Panc1 (cell line): ENCODE measurements around the gene PIK3R5. TPM values are rescaled to one million over a fixed set of nuclear protein-coding genes. Genes with fewer than 3 reads are reported as not detected.

Experiments
- ATAC-seq: fragments of 200-7000 bp; cut with Tn5 transposase; 2 replicates; pipeline ENCODE4 v1.9.1; 2020; ENCODE audit warnings: mild to moderate bottlenecking, moderate library complexity
- BruUV-seq: library from RNA; stranded (reverse); fragments of 400-500 nt; replicated peaks from 2 replicates; lab custom pipeline; 2021; lab: Mats Ljungman, UMichigan
- CTCF ChIA-PET: fragments of 300-600 bp; sonication (Branson Sonifier 250); formaldehyde crosslinking; loops from one replicate; lab custom pipeline; 2022; ENCODE audit warnings: antibody characterized with exemption; lab: Charles Lee
- POLR2A ChIA-PET: fragments of 300-600 bp; sonication (Branson Sonifier 250); formaldehyde crosslinking; loops from one replicate; lab custom pipeline; 2022; ENCODE audit warnings: antibody characterized with exemption; lab: Charles Lee
- DNase-seq: peaks from one replicate; pipeline ENCODE4 v3.0.0-alpha.2; 2010; ENCODE audit warnings: low read depth, low spot score
- H3K27ac ChIP-seq: 2 replicates; pipeline ENCODE4 v1.5.1; 2011; ENCODE audit warnings: mild to moderate bottlenecking, low read length, inconsistent platforms
- H3K27me3 ChIP-seq: fragments of 200-500 bp; sonication (Bioruptor generic); 2 replicates; pipeline ENCODE4 v1.6.0; 2014; ENCODE audit warnings: low read length, inconsistent platforms; ENCODE audit not compliant: control insufficient read depth, insufficient read depth
- H3K36me3 ChIP-seq: fragments of 200-500 bp; sonication (Bioruptor generic); 2 replicates; pipeline ENCODE4 v1.5.1; 2014; ENCODE audit warnings: inconsistent platforms, mild to moderate bottlenecking, low read length, moderate library complexity; ENCODE audit not compliant: control insufficient read depth, insufficient read depth
- H3K4me1 ChIP-seq: 2 replicates; pipeline ENCODE4 v1.5.1; 2011; ENCODE audit warnings: inconsistent platforms, mild to moderate bottlenecking, low read length, moderate library complexity; ENCODE audit not compliant: control insufficient read depth, insufficient read depth
- H3K4me3 ChIP-seq, 2 experiments: 2 replicates each; pipeline ENCODE4 v1.5.1; 2011 to 2012; ENCODE audit warnings: low read depth in 2 of 2, low read length in 2 of 2, mild to moderate bottlenecking in 2 of 2, inconsistent platforms in 1 of 2, moderate library complexity in 1 of 2
- H3K9me3 ChIP-seq: fragments of 200-500 bp; sonication (Bioruptor generic); 2 replicates; pipeline ENCODE4 v1.5.1; 2014; ENCODE audit warnings: low read depth, mild to moderate bottlenecking, inconsistent platforms, low read length, moderate library complexity; ENCODE audit not compliant: control insufficient read depth, insufficient read depth
- POLR2AphosphoS5 ChIP-seq: IDR thresholded peaks from 2 replicates; pipeline ENCODE4 v1.6.1; 2012; ENCODE audit warnings: mild to moderate bottlenecking, low read depth, low read length, moderate library complexity
- SIN3A ChIP-seq: IDR thresholded peaks from 2 replicates; pipeline ENCODE4 v1.6.1; 2012; ENCODE audit warnings: low read depth, mild to moderate bottlenecking, low read length, moderate library complexity, borderline replicate concordance; ENCODE audit not compliant: insufficient read depth
- TCF7L2 ChIP-seq: IDR thresholded peaks from 2 replicates; pipeline ENCODE4 v1.6.1; 2011; ENCODE audit warnings: mild to moderate bottlenecking, low read depth, low read length, inconsistent platforms
- in situ Hi-C: cut with HindIII; loops from 2 replicates; pipeline ENCODE4 v1.10.0; 2016; ENCODE audit warnings: low sequenced_read_pairs, low pct_unique_long_range_greater_than_20kb
- intact Hi-C: fragments of 100-400 bp; cut with micrococcal nuclease; formaldehyde crosslinking; loops from one replicate; pipeline ENCODE4 v1.10.0; 2022; ENCODE audit not compliant: unreplicated experiment
- total RNA-seq: library from RNA; stranded (reverse); gene quantifications from one replicate; pipeline ENCODE4 v1.2.1, GENCODE V29; 2021; ENCODE audit not compliant: unreplicated experiment
- TF ChIP-seq, protein P1 (sequence below): fragments of 450-650 bp; IDR thresholded peaks from 2 replicates; pipeline ENCODE4 v1.5.1; 2017; ENCODE audit warnings: mild to moderate bottlenecking
- TF ChIP-seq, protein P2 (sequence below), 2 experiments: IDR thresholded peaks; 2 replicates each; pipeline ENCODE4 v1.6.1; 2011 to 2012; ENCODE audit warnings: low read depth in 2 of 2, control low read depth in 1 of 2, low read length in 1 of 2, mild to moderate bottlenecking in 1 of 2, moderate library complexity in 1 of 2; ENCODE audit not compliant: insufficient read depth in 1 of 2

The PIK3R5 gene
- total RNA-seq, 1 experiment from 2014 or later: 0.15 TPM

DNA sequence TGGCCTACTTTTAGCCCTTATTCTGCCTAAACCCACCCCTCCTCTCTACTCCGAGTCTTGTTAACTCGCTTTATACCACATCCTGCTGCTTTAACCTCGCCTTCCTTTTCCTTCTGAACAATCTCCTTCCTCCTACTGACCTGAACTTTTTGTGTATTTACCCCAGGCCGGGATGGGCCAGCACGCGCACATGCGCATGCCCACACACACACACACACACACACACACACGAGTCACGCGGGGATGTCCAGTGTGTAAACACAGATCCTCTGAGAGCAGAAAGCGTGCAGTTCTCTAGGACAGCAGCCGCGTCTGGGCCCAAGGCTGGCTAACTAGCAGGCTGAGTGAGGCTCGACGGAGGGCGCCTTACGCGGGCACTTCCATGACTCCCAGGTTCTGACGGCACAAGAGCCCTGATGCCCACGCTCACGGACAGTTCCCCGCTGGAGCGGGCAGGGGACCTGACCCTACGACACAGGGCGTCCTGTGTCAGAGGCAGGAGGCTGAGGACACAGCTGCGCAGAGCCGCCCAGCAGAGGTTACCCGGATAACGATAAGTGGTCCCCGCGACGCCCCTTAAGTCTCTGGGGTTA is 610 bp downstream of the PIK3R5 start:
- H3K4me3 ChIP-seq: no peak overlapping the region
- TF ChIP-seq SIN3A (no peak), POLR2AphosphoS5 (no peak), TCF7L2 (no peak)
- no TSS peak for BruUV-seq
- DNase-seq (no peak), ATAC-seq (no peak)
- H3K4me1 ChIP-seq: no peaks in the 10 kb centered on the region
- H3K9me3 ChIP-seq: no peaks in the 10 kb centered on the region
- in situ Hi-C loops (no loop called here), intact Hi-C loops (no loop called here)
- POLR2A ChIA-PET: no interaction called here
- no peaks in the 10 kb centered on the region; the same call in 1 of the 2 replicates for H3K27me3 ChIP-seq
- CTCF ChIA-PET: no interaction called here
- no peak overlapping the region for H3K27ac ChIP-seq
- H3K36me3 ChIP-seq: no peaks in the 10 kb centered on the region

GRCh38 chr17:8963647-8964258 is 1.8 kb downstream of the PIK3R5 start:
- Histone ChIP-seq H3K4me1 (no peaks in the 10 kb centered on the region), H3K27ac (no peak overlapping the region), H3K4me3 (no peak overlapping the region), H3K9me3 (no peaks in the 10 kb centered on the region), H3K27me3 (no peaks in the 10 kb centered on the region; the same call in 1 of the 2 replicates), H3K36me3 (no peaks in the 10 kb centered on the region)
- intact Hi-C loops (no loop called here), in situ Hi-C loops (no loop called here)
- no peak for DNase-seq
- ChIA-PET CTCF (interaction anchor here (0.7 kb wide), 1 partner anchor 1608 kb away, joined by 3 read pairs; no protein-coding TSS in a partner anchor), POLR2A (no interaction called here)
- no peak for TF ChIP-seq TCF7L2
- TF ChIP-seq, protein P1, sequence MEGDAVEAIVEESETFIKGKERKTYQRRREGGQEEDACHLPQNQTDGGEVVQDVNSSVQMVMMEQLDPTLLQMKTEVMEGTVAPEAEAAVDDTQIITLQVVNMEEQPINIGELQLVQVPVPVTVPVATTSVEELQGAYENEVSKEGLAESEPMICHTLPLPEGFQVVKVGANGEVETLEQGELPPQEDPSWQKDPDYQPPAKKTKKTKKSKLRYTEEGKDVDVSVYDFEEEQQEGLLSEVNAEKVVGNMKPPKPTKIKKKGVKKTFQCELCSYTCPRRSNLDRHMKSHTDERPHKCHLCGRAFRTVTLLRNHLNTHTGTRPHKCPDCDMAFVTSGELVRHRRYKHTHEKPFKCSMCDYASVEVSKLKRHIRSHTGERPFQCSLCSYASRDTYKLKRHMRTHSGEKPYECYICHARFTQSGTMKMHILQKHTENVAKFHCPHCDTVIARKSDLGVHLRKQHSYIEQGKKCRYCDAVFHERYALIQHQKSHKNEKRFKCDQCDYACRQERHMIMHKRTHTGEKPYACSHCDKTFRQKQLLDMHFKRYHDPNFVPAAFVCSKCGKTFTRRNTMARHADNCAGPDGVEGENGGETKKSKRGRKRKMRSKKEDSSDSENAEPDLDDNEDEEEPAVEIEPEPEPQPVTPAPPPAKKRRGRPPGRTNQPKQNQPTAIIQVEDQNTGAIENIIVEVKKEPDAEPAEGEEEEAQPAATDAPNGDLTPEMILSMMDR: no peak
- TF ChIP-seq SIN3A: no peak
- no peak for TF ChIP-seq POLR2AphosphoS5
- TF ChIP-seq, protein P2, sequence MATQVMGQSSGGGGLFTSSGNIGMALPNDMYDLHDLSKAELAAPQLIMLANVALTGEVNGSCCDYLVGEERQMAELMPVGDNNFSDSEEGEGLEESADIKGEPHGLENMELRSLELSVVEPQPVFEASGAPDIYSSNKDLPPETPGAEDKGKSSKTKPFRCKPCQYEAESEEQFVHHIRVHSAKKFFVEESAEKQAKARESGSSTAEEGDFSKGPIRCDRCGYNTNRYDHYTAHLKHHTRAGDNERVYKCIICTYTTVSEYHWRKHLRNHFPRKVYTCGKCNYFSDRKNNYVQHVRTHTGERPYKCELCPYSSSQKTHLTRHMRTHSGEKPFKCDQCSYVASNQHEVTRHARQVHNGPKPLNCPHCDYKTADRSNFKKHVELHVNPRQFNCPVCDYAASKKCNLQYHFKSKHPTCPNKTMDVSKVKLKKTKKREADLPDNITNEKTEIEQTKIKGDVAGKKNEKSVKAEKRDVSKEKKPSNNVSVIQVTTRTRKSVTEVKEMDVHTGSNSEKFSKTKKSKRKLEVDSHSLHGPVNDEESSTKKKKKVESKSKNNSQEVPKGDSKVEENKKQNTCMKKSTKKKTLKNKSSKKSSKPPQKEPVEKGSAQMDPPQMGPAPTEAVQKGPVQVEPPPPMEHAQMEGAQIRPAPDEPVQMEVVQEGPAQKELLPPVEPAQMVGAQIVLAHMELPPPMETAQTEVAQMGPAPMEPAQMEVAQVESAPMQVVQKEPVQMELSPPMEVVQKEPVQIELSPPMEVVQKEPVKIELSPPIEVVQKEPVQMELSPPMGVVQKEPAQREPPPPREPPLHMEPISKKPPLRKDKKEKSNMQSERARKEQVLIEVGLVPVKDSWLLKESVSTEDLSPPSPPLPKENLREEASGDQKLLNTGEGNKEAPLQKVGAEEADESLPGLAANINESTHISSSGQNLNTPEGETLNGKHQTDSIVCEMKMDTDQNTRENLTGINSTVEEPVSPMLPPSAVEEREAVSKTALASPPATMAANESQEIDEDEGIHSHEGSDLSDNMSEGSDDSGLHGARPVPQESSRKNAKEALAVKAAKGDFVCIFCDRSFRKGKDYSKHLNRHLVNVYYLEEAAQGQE (IDR thresholded peaks at IDR 0.05; ENCODE audit: insufficient read depth in 1 of 2, low read depth in 2 of 2, low read length in 1 of 2): no peak
- ATAC-seq: no peak
- BruUV-seq: no TSS peak

- Histone ChIP-seq H3K4me3 (no peak overlapping the region), H3K27me3 (no peaks in the 10 kb centered on the region; the same call in 1 of the 2 replicates), H3K36me3 (no peaks in the 10 kb centered on the region), H3K9me3 (no peaks in the 10 kb centered on the region), H3K4me1 (no peaks in the 10 kb centered on the region), H3K27ac (no peak overlapping the region)
- no TSS peak for BruUV-seq
- intact Hi-C loops: no loop called here
- in situ Hi-C loops: no loop called here
- ChIA-PET CTCF (no interaction called here), POLR2A (no interaction called here)
- no peak for DNase-seq
- TF ChIP-seq, protein P2 (IDR thresholded peaks at IDR 0.05; ENCODE audit: insufficient read depth in 1 of 2, low read depth in 2 of 2, low read length in 1 of 2): no peak
- TF ChIP-seq SIN3A (no peak), TCF7L2 (no peak), POLR2AphosphoS5 (no peak)
- TF ChIP-seq, protein P1: no peak
- ATAC-seq: no peak
Measured at GRCh38 chr17:8963014-8963413, 2.5 kb downstream of the PIK3R5 start.
